Neural cell (in vitro differentiated cells): ENCODE data around the gene SPACA4. TPM values are rescaled to one million over a fixed set of nuclear protein-coding genes. Genes with fewer than 3 reads are reported as not detected.

Experiments
- H2AFZ ChIP-seq: fragments of 200-600, 300-800 bp; sonication (generic), shearing (Covaris generic); 2 replicates; pipeline ENCODE4 v1.6.0; 2014; ENCODE audit warnings: low read depth, mild to moderate bottlenecking, antibody characterized with exemption, low read length, moderate library complexity
- H3F3A ChIP-seq: fragments of 200-600 bp; shearing (Covaris generic); 2 replicates; pipeline ENCODE4 v1.6.1; 2016; ENCODE audit warnings: mild to moderate bottlenecking, moderate library complexity, mixed read lengths, antibody characterized with exemption, low read length; ENCODE audit not compliant: insufficient read depth, poor library complexity, severe bottlenecking
- H3K27ac ChIP-seq: fragments of 200-600, 300-800 bp; sonication (generic), shearing (Covaris generic); 2 replicates; pipeline ENCODE4 v1.5.1; 2014; ENCODE audit warnings: mild to moderate bottlenecking, low read length, moderate library complexity
- H3K27me3 ChIP-seq: fragments of 300-800, 200-600 bp; sonication (generic), shearing (Covaris generic); 2 replicates; pipeline ENCODE4 v1.6.0; 2014; ENCODE audit warnings: mild to moderate bottlenecking, low read depth, low read length, moderate library complexity; ENCODE audit not compliant: insufficient read depth
- H3K36me3 ChIP-seq: fragments of 300-800, 200-600 bp; sonication (generic), shearing (Covaris generic); 2 replicates; pipeline ENCODE4 v1.5.1; 2014; ENCODE audit warnings: mild to moderate bottlenecking, antibody characterized with exemption, low read length, moderate library complexity; ENCODE audit not compliant: insufficient read depth
- H3K4me2 ChIP-seq: fragments of 300-800, 200-600 bp; sonication (generic), shearing (Covaris generic); 2 replicates; pipeline ENCODE4 v1.6.0; 2014; ENCODE audit warnings: mild to moderate bottlenecking, low read length
- H3K4me3 ChIP-seq: fragments of 300-800, 200-600 bp; sonication (generic), shearing (Covaris generic); 2 replicates; pipeline ENCODE4 v1.5.1; 2014; ENCODE audit warnings: mild to moderate bottlenecking, low read length, moderate library complexity
- H3K79me2 ChIP-seq: fragments of 200-600 bp; shearing (Covaris generic); replicated peaks from 2 replicates; pipeline ENCODE4 v1.6.0; 2014; ENCODE audit warnings: mild to moderate bottlenecking, low read length, moderate library complexity; ENCODE audit not compliant: insufficient read depth
- H3K9ac ChIP-seq: fragments of 300-800, 200-600 bp; sonication (generic), shearing (Covaris generic); 2 replicates; pipeline ENCODE4 v1.6.1; 2016; ENCODE audit warnings: mild to moderate bottlenecking, low read length, mixed read lengths
- H3K9me2 ChIP-seq: fragments of 200-600 bp; shearing (Covaris generic); 2 replicates; pipeline ENCODE4 v1.6.1; 2016; ENCODE audit warnings: mild to moderate bottlenecking, low read length, mixed read lengths; ENCODE audit not compliant: insufficient read depth
- H3K9me3 ChIP-seq: fragments of 200-600, 300-800 bp; sonication (generic), shearing (Covaris generic); 2 replicates; pipeline ENCODE4 v1.6.1; 2016; ENCODE audit warnings: mild to moderate bottlenecking, mixed run types, low read length, moderate library complexity, mixed read lengths
- H4K20me1 ChIP-seq: fragments of 200-600 bp; shearing (Covaris generic); 2 replicates; pipeline ENCODE4 v1.6.1; 2016; ENCODE audit warnings: mild to moderate bottlenecking, mixed run types; ENCODE audit not compliant: insufficient read depth
- CTCF ChIP-seq: fragments of 450-650 bp; IDR thresholded peaks from 2 replicates; pipeline ENCODE4 v1.5.1; 2014; ENCODE audit warnings: antibody characterized with exemption, mild to moderate bottlenecking, moderate library complexity; ENCODE audit not compliant: poor library complexity, severe bottlenecking
- EP300 ChIP-seq: fragments of 450-650 bp; conservative IDR thresholded peaks from 2 replicates; pipeline ENCODE4 v1.6.1; 2014; ENCODE audit warnings: antibody characterized with exemption, mild to moderate bottlenecking, moderate library complexity; ENCODE audit not compliant: poor library complexity, severe bottlenecking
- EZH2 ChIP-seq: fragments of 200-600, 300-800 bp; shearing (Covaris generic), sonication (generic); IDR thresholded peaks from 2 replicates; pipeline ENCODE4 v1.6.1; 2014; ENCODE audit warnings: antibody characterized with exemption, low read length, borderline replicate concordance, mild to moderate bottlenecking; ENCODE audit not compliant: insufficient read depth, poor library complexity, severe bottlenecking
- MXI1 ChIP-seq: fragments of 450-650 bp; conservative IDR thresholded peaks from 2 replicates; pipeline ENCODE4 v1.6.1; 2014; ENCODE audit warnings: antibody characterized with exemption, mild to moderate bottlenecking; ENCODE audit not compliant: poor library complexity, severe bottlenecking
- POLR2AphosphoS5 ChIP-seq: IDR thresholded peaks from 2 replicates; pipeline ENCODE4 v1.6.1; 2012
- RAD21 ChIP-seq: fragments of 450-650 bp; conservative IDR thresholded peaks from 2 replicates; pipeline ENCODE4 v1.6.1; 2014; ENCODE audit warnings: antibody characterized with exemption, mild to moderate bottlenecking, moderate library complexity
- REST ChIP-seq: IDR thresholded peaks from 2 replicates; pipeline ENCODE4 v1.6.1; 2012; ENCODE audit warnings: borderline replicate concordance
- SMC3 ChIP-seq: fragments of 450-650 bp; conservative IDR thresholded peaks from 2 replicates; pipeline ENCODE4 v1.6.1; 2014; ENCODE audit warnings: antibody characterized with exemption, mild to moderate bottlenecking, moderate library complexity; ENCODE audit not compliant: poor library complexity
- TAF1 ChIP-seq: IDR thresholded peaks from 2 replicates; pipeline ENCODE4 v1.6.1; 2012; ENCODE audit warnings: low read depth
- polyA plus RNA-seq: library from polyadenylated mRNA; depleted of rRNA; stranded (reverse); fragments of >200 nt; gene quantifications from 2 replicates; pipeline ENCODE4 v1.2.3, GENCODE V29; 2014

The SPACA4 gene
- polyA plus RNA-seq, 1 donor from 2014 or later: not detected

- no peak overlapping the region for H3K4me2 ChIP-seq
- H4K20me1 ChIP-seq: no peaks in the 10 kb centered on the region
- no peaks in the 10 kb centered on the region for H3F3A ChIP-seq
- no peak overlapping the region for H3K4me3 ChIP-seq
- H3K79me2 ChIP-seq: no peaks in the 10 kb centered on the region
- no peaks in the 10 kb centered on the region for H3K27me3 ChIP-seq
- no peak overlapping the region for H2AFZ ChIP-seq
- no peak for TF ChIP-seq EZH2
- TF ChIP-seq TAF1: no peak
- TF ChIP-seq RAD21: no peak
- no peak for TF ChIP-seq CTCF
- TF ChIP-seq MXI1: no peak
- no peak for TF ChIP-seq SMC3
- no peak for TF ChIP-seq REST
- TF ChIP-seq EP300: no peak
- no peak for TF ChIP-seq POLR2AphosphoS5
- H3K9me2 ChIP-seq: no peaks in the 10 kb centered on the region
- H3K9me3 ChIP-seq: no peaks in the 10 kb centered on the region
- H3K27ac ChIP-seq: no peak overlapping the region
- H3K9ac ChIP-seq: no peak overlapping the region
- H3K36me3 ChIP-seq: no peaks in the 10 kb centered on the region
Observed at GRCh38 chr19:48651683-48652048, 45.1 kb downstream of the SPACA4 start.

- no peak overlapping the region for H3K4me2 ChIP-seq
Observed at GRCh38 chr19:48654299-48655059, 47.9 kb downstream of the SPACA4 start.

More at GRCh38 chr19:48654299-48655059, 47.9 kb downstream of the SPACA4 start:
- H3K36me3 ChIP-seq: no peaks in the 10 kb centered on the region
- no peak overlapping the region for H3K4me3 ChIP-seq
- H3K79me2 ChIP-seq: no peaks in the 10 kb centered on the region
- no peaks in the 10 kb centered on the region for H3F3A ChIP-seq
- H3K27me3 ChIP-seq: no peaks in the 10 kb centered on the region
- H3K27ac ChIP-seq: no peak overlapping the region
- no peak overlapping the region for H3K9ac ChIP-seq
- no peak for TF ChIP-seq TAF1
- no peak for TF ChIP-seq EZH2
- no peak for TF ChIP-seq SMC3
- TF ChIP-seq MXI1: no peak
- no peak for TF ChIP-seq REST
- TF ChIP-seq CTCF: no peak
- no peak for TF ChIP-seq POLR2AphosphoS5
- TF ChIP-seq RAD21: no peak
- TF ChIP-seq EP300: no peak
- no peaks in the 10 kb centered on the region for H3K9me2 ChIP-seq
- no peaks in the 10 kb centered on the region for H3K9me3 ChIP-seq
- no peak overlapping the region for H2AFZ ChIP-seq
- H4K20me1 ChIP-seq: no peaks in the 10 kb centered on the region
